DND-41 (cell line): ENCODE results near the gene APOM.
A peak's percentile ranks its signal among the peaks of the same experiment; 100 is the strongest.

Source experiments
- ATAC-seq: fragments of 200-7000 bp; cut with Tn5 transposase; 3 replicates; pipeline ENCODE4 v1.9.1; 2021; ENCODE audit warnings: low read depth; ENCODE audit not compliant: insufficient read depth
- DNase-seq: peaks from one replicate; pipeline ENCODE4 v3.0.0-alpha.2; 2020
- H2AFZ ChIP-seq: 2 replicates; pipeline ENCODE4 v1.6.0; 2012; ENCODE audit warnings: low read depth, low read length
- H3K27ac ChIP-seq: 2 replicates; pipeline ENCODE4 v1.5.1; 2012; ENCODE audit warnings: low read length, inconsistent platforms
- H3K27me3 ChIP-seq: fragments of 200-600 bp; sonication (generic); 2 replicates; pipeline ENCODE4 v1.6.0; 2012; ENCODE audit warnings: low read length, mild to moderate bottlenecking, inconsistent platforms; ENCODE audit not compliant: insufficient read depth, poor library complexity
- H3K36me3 ChIP-seq: 2 replicates; pipeline ENCODE4 v1.5.1; 2012; ENCODE audit warnings: low read length, inconsistent platforms; ENCODE audit not compliant: insufficient read depth
- H3K4me1 ChIP-seq: 2 replicates; pipeline ENCODE4 v1.5.1; 2012; ENCODE audit warnings: mild to moderate bottlenecking, low read length; ENCODE audit not compliant: insufficient read depth
- H3K4me2 ChIP-seq: 2 replicates; pipeline ENCODE4 v1.6.0; 2012; ENCODE audit warnings: mild to moderate bottlenecking, moderate library complexity, low read length, inconsistent platforms; ENCODE audit not compliant: insufficient read depth
- H3K4me3 ChIP-seq, 2 experiments: fragments of 200-600 bp in 1 of 2; shearing (Covaris generic) in 1 of 2; 2 replicates each; pipeline ENCODE4 v1.5.1; 2012 to 2016; ENCODE audit warnings: inconsistent platforms in 2 of 2, low read length in 2 of 2, mild to moderate bottlenecking in 2 of 2, low read depth in 1 of 2, moderate library complexity in 1 of 2
- H3K79me2 ChIP-seq: 2 replicates; pipeline ENCODE4 v1.6.0; 2012; ENCODE audit warnings: low read length, inconsistent platforms; ENCODE audit not compliant: insufficient read depth
- H3K9ac ChIP-seq: 2 replicates; pipeline ENCODE4 v1.6.0; 2012; ENCODE audit warnings: low read depth, mild to moderate bottlenecking, inconsistent platforms, low read length, moderate library complexity
- H3K9me3 ChIP-seq: 2 replicates; pipeline ENCODE4 v1.5.1; 2012; ENCODE audit warnings: low read length, moderate library complexity, mild to moderate bottlenecking, inconsistent platforms; ENCODE audit not compliant: insufficient read depth, severe bottlenecking
- H4K20me1 ChIP-seq: 2 replicates; pipeline ENCODE4 v1.6.0; 2012; ENCODE audit warnings: low read length; ENCODE audit not compliant: insufficient read depth
- CTCF ChIP-seq: IDR thresholded peaks from 2 replicates; pipeline ENCODE4 v1.5.1; 2012; ENCODE audit warnings: borderline replicate concordance, low read length, moderate library complexity, mild to moderate bottlenecking; ENCODE audit not compliant: poor library complexity, severe bottlenecking; ENCODE audit errors: extremely low read depth
- EZH2 ChIP-seq: IDR thresholded peaks from 3 replicates; pipeline ENCODE4 v1.6.1; 2012; ENCODE audit warnings: borderline replicate concordance, low read depth, mild to moderate bottlenecking, moderate library complexity, low read length, inconsistent platforms; ENCODE audit not compliant: severe bottlenecking

The APOM gene

DNA sequence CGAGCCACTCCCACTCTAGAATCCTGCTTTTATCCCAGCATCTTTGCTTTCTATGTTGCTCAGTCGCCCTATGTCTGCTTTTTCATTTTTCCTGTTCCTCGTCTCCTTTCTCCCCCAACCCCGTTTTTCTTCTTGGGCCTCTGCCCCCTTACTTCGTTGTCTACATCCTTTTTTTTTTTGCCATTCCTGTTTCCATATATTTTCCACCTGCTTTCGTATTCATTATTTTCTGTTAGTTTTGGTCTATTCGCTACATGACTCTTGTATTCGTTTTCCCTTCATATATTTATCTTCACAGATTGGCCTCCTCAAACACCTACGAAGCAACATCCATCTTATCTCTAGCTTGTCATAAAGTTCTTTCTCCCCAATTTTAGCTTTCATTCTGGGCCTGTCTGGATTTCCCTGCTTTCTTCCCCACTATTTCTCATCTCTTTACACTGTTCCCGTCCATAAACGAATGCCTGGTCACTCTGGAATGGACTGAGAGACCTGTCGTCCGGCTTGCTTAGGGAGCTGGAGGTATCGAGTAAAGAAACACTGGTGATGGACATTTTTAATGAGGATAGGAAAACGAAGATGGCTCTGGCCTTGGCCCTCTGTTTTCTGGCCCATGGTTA, 34.3 kb upstream of the APOM start:
- peaks cover 50% of the 10 kb centered on the region for H3K36me3 ChIP-seq
- peak overlapping the region; percentile 97 for H3K27ac ChIP-seq
- H2AFZ ChIP-seq: peak overlapping the region; percentile 79
- ATAC-seq (no peak), DNase-seq (no peak)
- H3K9me3 ChIP-seq: no peaks in the 10 kb centered on the region
- H3K4me2 ChIP-seq: peak overlapping the region; percentile 72
- peak overlapping the region; percentile 63 to 64; a peak in 3 of 4 replicates for H3K4me3 ChIP-seq
- H3K27me3 ChIP-seq: no peaks in the 10 kb centered on the region
- peaks cover 42% of the 10 kb centered on the region for H4K20me1 ChIP-seq
- peaks cover 66% of the 10 kb centered on the region for H3K79me2 ChIP-seq
- TF ChIP-seq EZH2: no peak
- H3K4me1 ChIP-seq: peaks cover 52% of the 10 kb centered on the region
- H3K9ac ChIP-seq: peak overlapping the region; percentile 90

DNA sequence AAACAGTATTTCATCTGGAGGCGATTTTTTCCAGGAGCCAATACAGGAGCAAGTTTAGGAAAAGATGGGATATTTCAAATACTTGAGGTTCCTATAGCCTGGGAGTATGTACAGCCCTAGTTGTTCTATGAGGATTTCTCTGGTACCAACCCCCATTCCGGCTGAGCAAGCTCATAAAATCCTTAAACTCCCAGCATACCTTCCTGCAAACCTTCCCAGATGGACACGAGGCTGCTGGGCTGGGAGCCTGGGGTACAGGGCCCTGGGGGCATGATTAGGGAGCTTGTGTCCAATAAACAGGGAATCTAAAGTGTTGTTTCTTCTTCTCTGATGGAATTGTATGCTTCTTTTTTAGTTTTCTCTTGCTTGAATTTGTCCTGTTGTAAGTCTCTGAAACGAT, 33.7 kb upstream of the APOM start:
- H3K27ac ChIP-seq: peak overlapping the region; percentile 97
- peaks cover 46% of the 10 kb centered on the region for H3K4me1 ChIP-seq
- no peak overlapping the region for H2AFZ ChIP-seq
- H3K79me2 ChIP-seq: peaks cover 68% of the 10 kb centered on the region
- ATAC-seq: no peak
- H3K9me3 ChIP-seq: no peaks in the 10 kb centered on the region
- no peak for TF ChIP-seq EZH2
- TF ChIP-seq CTCF: no peak
- H3K27me3 ChIP-seq: no peaks in the 10 kb centered on the region
- peaks cover 55% of the 10 kb centered on the region for H3K36me3 ChIP-seq
- peak overlapping the region; percentile 63 to 64; a peak in 3 of 4 replicates for H3K4me3 ChIP-seq
- H4K20me1 ChIP-seq: peaks cover 47% of the 10 kb centered on the region
- peak overlapping the region; percentile 90 for H3K9ac ChIP-seq
- H3K4me2 ChIP-seq: peak overlapping the region; percentile 72
- DNase-seq: no peak

DNA sequence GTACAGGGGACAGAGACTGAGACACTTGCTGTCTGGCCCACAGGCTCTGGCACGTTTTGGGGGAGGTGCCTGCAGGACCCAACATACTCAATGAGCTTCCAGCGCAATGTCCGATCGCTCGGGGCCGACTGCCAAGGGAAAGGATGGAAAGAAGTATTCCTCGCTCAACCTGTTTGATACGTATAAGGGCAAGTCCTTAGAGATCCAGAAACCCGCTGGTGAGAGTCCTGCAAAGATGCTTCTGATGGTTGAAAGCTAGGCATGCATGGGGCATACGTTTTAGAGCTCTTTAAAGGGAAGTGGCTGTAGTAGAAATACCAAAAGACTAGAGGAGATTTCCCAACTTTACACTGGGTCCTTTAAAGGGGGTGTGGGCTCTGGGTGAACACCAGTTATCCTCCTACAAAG, 33.0 kb upstream of the APOM start:
- Histone ChIP-seq H3K36me3 (peaks cover 62% of the 10 kb centered on the region), H3K4me2 (peak overlapping the region; percentile 72), H3K27ac (0 out of 2 replicates have a peak overlapping the region, but pooled peaks have one; percentile 4), H4K20me1 (peaks cover 52% of the 10 kb centered on the region), H3K9me3 (no peaks in the 10 kb centered on the region), H3K4me1 (peaks cover 47% of the 10 kb centered on the region), H3K4me3 (peak overlapping the region in 1 of 2 experiments; percentile 63; a peak in 2 of 4 replicates), H3K79me2 (peaks cover 75% of the 10 kb centered on the region), H2AFZ (no peak overlapping the region), H3K27me3 (no peaks in the 10 kb centered on the region), H3K9ac (peak overlapping the region; percentile 90; the same call in 1 of the 2 replicates)
- ATAC-seq (no peak), DNase-seq (no peak)
- TF ChIP-seq CTCF: no peak
- no peak for TF ChIP-seq EZH2

- ATAC-seq: no peak
- no peak for DNase-seq
- H3K27ac ChIP-seq: no peak overlapping the region
- H3K9me3 ChIP-seq: no peaks in the 10 kb centered on the region
- H3K4me2 ChIP-seq: peak overlapping the region; percentile 40; the same call in 1 of the 2 replicates
- H3K9ac ChIP-seq: no peak overlapping the region
- TF ChIP-seq EZH2 (no peak), CTCF (no peak)
- H4K20me1 ChIP-seq: peaks cover 59% of the 10 kb centered on the region
- H3K4me1 ChIP-seq: peaks cover 46% of the 10 kb centered on the region
- peaks cover 76% of the 10 kb centered on the region for H3K36me3 ChIP-seq
- H3K27me3 ChIP-seq: no peaks in the 10 kb centered on the region
- peaks cover 88% of the 10 kb centered on the region for H3K79me2 ChIP-seq
- no peak overlapping the region for H3K4me3 ChIP-seq
- H2AFZ ChIP-seq: no peak overlapping the region
Measured at GRCh38 chr6:31624070-31624469, 31.6 kb upstream of the APOM start.
